NB4 (cell line): ENCODE results near the gene PCSK6.

Source experiments
- DNase-seq: peaks from one replicate; pipeline ENCODE4 v3.0.0; 2010; ENCODE audit warnings: low read depth
- H3K4me3 ChIP-seq: one replicate; pipeline ENCODE4 v1.5.1; 2011; ENCODE audit warnings: mild to moderate bottlenecking, low read depth, low read length, moderate library complexity
- CTCF ChIP-seq: IDR thresholded peaks from one replicate; pipeline ENCODE4 v1.5.1; 2012; ENCODE audit warnings: low read depth, low read length
- MAX ChIP-seq: IDR thresholded peaks from 2 replicates; pipeline ENCODE4 v1.6.1; 2011; ENCODE audit warnings: low read depth, low read length
- MYC ChIP-seq: IDR thresholded peaks from 2 replicates; pipeline ENCODE4 v1.6.1; 2011; ENCODE audit warnings: low read depth, low read length
- POLR2A ChIP-seq: IDR thresholded peaks from 2 replicates; pipeline ENCODE4 v1.6.1; 2011; ENCODE audit warnings: mild to moderate bottlenecking; ENCODE audit not compliant: insufficient read length; ENCODE audit errors: extremely low read depth

PCSK6 gene

GRCh38 chr15:101399431-101399830 is 90.1 kb downstream of the PCSK6 start:
- no peak for TF ChIP-seq POLR2A
- TF ChIP-seq MAX = no peak
- no peak for TF ChIP-seq CTCF
- TF ChIP-seq MYC = no peak
- no peak overlapping the region for H3K4me3 ChIP-seq
- no peak for DNase-seq

GRCh38 chr15:101398247-101398646 is 91.3 kb downstream of the PCSK6 start:
- no peak overlapping the region for H3K4me3 ChIP-seq
- no peak for DNase-seq
- TF ChIP-seq MYC (no peak), CTCF (no peak), POLR2A (no peak), MAX (no peak)

- TF ChIP-seq CTCF = no peak
- TF ChIP-seq MYC = no peak
- TF ChIP-seq POLR2A = no peak
- 0 out of 2 replicates have a peak, but pooled peaks have one; percentile 1 for TF ChIP-seq MAX
- peak; percentile 72 for DNase-seq
- no peak overlapping the region for H3K4me3 ChIP-seq
Observed at GRCh38 chr15:101397521-101398003, 91.9 kb downstream of the PCSK6 start.

GRCh38 chr15:101396484-101397261 is 92.8 kb downstream of the PCSK6 start:
- peak; percentile 9 for DNase-seq
- TF ChIP-seq MAX (no peak), CTCF (no peak), POLR2A (no peak), MYC (no peak; the same call in 1 of the 2 replicates)
- H3K4me3 ChIP-seq = no peak overlapping the region

GRCh38 chr15:101394654-101395053 is 94.9 kb downstream of the PCSK6 start:
- H3K4me3 ChIP-seq = no peak overlapping the region
- no peak for DNase-seq
- no peak for TF ChIP-seq MYC
- TF ChIP-seq MAX = no peak
- no peak for TF ChIP-seq POLR2A
- no peak for TF ChIP-seq CTCF
